HCT116 (cell line): ENCODE data around the gene RBMS1.

Source experiments
- ATF3 ChIP-seq: IDR thresholded peaks from 2 replicates; pipeline ENCODE4 v1.6.1; 2012
- EZH2 ChIP-seq: fragments of 200-600 bp; sonication (generic); IDR thresholded peaks from 2 replicates; pipeline ENCODE4 v1.6.1; 2017; ENCODE audit warnings: antibody characterized with exemption, mixed run types
- EZH2phosphoT487 ChIP-seq: fragments of 200-600 bp; IDR thresholded peaks from 2 replicates; pipeline ENCODE4 v1.6.1; 2018; ENCODE audit warnings: antibody characterized with exemption, borderline replicate concordance
- JUND ChIP-seq: IDR thresholded peaks from 2 replicates; pipeline ENCODE4 v1.6.1; 2012
- SP1 ChIP-seq: IDR thresholded peaks from 2 replicates; pipeline ENCODE4 v1.6.1; 2012; ENCODE audit warnings: low read depth
- TF ChIP-seq, protein P1 (sequence below), 3 experiments: fragments of 200-600 bp in 1 of 3; sonication (generic) in 1 of 3; IDR thresholded peaks in 2 of 3; conservative IDR thresholded peaks in 1 of 3; 2 replicates each; pipeline ENCODE4 v1.5.1; 2012 to 2017; ENCODE audit warnings: low read depth in 2 of 3, low read length in 2 of 3, antibody characterized with exemption in 1 of 3, borderline replicate concordance in 1 of 3, control low read depth in 1 of 3, mild to moderate bottlenecking in 1 of 3, mixed read lengths in 1 of 3, mixed run types in 1 of 3, moderate library complexity in 1 of 3; ENCODE audit not compliant: insufficient read depth in 1 of 3

GRCh38 chr2:160349306-160349705, 144.3 kb downstream of the RBMS1 start:
- TF ChIP-seq ATF3 (no peak), EZH2phosphoT487 (no peak), JUND (no peak), EZH2 (no peak), SP1 (no peak)
- TF ChIP-seq, protein P1, sequence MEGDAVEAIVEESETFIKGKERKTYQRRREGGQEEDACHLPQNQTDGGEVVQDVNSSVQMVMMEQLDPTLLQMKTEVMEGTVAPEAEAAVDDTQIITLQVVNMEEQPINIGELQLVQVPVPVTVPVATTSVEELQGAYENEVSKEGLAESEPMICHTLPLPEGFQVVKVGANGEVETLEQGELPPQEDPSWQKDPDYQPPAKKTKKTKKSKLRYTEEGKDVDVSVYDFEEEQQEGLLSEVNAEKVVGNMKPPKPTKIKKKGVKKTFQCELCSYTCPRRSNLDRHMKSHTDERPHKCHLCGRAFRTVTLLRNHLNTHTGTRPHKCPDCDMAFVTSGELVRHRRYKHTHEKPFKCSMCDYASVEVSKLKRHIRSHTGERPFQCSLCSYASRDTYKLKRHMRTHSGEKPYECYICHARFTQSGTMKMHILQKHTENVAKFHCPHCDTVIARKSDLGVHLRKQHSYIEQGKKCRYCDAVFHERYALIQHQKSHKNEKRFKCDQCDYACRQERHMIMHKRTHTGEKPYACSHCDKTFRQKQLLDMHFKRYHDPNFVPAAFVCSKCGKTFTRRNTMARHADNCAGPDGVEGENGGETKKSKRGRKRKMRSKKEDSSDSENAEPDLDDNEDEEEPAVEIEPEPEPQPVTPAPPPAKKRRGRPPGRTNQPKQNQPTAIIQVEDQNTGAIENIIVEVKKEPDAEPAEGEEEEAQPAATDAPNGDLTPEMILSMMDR (IDR thresholded peaks at IDR 0.05 in 2 of 3, conservative IDR thresholded peaks at IDR 0.05 in 1 of 3; ENCODE audit: borderline replicate concordance in 1 of 3, insufficient read depth in 1 of 3, low read depth in 2 of 3, low read length in 2 of 3) = no peak
